Measurements from ENCODE around the gene CHN2.

DNA sequence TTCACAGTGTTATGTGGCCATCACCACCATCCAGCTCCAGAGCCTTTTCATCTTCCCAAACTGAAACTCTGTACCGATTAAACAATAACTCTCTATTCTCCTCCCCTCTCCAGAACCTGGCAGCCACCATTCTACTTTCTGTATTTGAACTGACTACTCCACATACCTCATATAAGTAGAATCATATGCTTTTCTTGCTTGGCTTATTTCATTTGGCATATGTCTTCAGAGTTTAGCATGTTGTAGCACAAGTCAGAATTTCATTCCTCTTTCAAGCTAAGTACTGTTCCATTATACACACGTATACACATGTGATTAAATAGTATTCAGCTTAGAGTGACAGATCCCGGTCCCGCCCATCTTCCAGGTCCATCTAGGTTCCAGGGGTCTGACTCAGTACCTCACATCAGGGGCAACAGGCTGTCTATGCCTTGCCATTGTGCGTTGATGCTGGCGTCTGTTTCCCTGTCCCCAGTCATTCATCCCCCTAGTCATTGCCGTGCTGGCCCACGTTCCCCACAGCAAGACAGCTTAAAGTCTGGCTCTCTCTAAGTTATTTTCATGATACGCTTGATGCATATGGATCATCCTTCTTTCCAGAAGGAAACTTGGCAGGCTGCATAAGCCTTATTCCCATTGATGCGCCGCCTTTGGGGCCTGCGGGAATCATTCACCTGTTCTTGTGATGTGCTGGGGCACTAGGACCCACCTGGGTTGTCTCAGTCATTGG, 108.3 kb downstream of the CHN2 start:
- TF ChIP-seq, protein P1, sequence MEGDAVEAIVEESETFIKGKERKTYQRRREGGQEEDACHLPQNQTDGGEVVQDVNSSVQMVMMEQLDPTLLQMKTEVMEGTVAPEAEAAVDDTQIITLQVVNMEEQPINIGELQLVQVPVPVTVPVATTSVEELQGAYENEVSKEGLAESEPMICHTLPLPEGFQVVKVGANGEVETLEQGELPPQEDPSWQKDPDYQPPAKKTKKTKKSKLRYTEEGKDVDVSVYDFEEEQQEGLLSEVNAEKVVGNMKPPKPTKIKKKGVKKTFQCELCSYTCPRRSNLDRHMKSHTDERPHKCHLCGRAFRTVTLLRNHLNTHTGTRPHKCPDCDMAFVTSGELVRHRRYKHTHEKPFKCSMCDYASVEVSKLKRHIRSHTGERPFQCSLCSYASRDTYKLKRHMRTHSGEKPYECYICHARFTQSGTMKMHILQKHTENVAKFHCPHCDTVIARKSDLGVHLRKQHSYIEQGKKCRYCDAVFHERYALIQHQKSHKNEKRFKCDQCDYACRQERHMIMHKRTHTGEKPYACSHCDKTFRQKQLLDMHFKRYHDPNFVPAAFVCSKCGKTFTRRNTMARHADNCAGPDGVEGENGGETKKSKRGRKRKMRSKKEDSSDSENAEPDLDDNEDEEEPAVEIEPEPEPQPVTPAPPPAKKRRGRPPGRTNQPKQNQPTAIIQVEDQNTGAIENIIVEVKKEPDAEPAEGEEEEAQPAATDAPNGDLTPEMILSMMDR (conservative IDR thresholded peaks at IDR 0.05; ENCODE audit: low read depth, low read length), result no peak
- no peak for TF ChIP-seq EZH2 (IDR thresholded peaks at IDR 0.05; ENCODE audit: borderline replicate concordance, low read depth, low read length, poor library complexity, severe bottlenecking)

All from A673 (cell line).